ENCODE results near the gene TRIM34. TPM values are rescaled to one million over a fixed set of nuclear protein-coding genes. Genes with fewer than 3 reads are reported as not detected.
"Not testable (repeated sequence)": the region's sequence is repeated elsewhere in the genome, so short reads cannot be mapped to it uniquely, and the experiment has no call there.

Gene TRIM34
- total RNA-seq, 1 experiment from 2014 or later, result 0.66 TPM

- no peak for TF ChIP-seq FOXP4 (CRISPR knock-in tag; IDR thresholded peaks at IDR 0.05)
- no peak for TF ChIP-seq SMAD4 (CRISPR knock-in tag; IDR thresholded peaks at IDR 0.05)
- TF ChIP-seq ZNF396 (CRISPR knock-in tag; IDR thresholded peaks at IDR 0.05; ENCODE audit: borderline replicate concordance), result no peak
- no peak for TF ChIP-seq ESRRA (CRISPR knock-in tag; IDR thresholded peaks at IDR 0.05; ENCODE audit: borderline replicate concordance)
- no peak for TF ChIP-seq ZNF219 (CRISPR knock-in tag; IDR thresholded peaks at IDR 0.05; ENCODE audit: borderline replicate concordance)
- TF ChIP-seq GABPB1 (CRISPR knock-in tag; IDR thresholded peaks at IDR 0.05), result no peak
- TF ChIP-seq ETV6 (CRISPR knock-in tag; IDR thresholded peaks at IDR 0.05), result no peak
- TF ChIP-seq, protein P1, sequence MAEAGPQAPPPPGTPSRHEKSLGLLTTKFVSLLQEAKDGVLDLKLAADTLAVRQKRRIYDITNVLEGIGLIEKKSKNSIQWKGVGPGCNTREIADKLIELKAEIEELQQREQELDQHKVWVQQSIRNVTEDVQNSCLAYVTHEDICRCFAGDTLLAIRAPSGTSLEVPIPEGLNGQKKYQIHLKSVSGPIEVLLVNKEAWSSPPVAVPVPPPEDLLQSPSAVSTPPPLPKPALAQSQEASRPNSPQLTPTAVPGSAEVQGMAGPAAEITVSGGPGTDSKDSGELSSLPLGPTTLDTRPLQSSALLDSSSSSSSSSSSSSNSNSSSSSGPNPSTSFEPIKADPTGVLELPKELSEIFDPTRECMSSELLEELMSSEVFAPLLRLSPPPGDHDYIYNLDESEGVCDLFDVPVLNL (CRISPR knock-in tag; IDR thresholded peaks at IDR 0.05; ENCODE audit: borderline replicate concordance, low read depth), result no peak
- no peak for TF ChIP-seq OVOL2 (CRISPR knock-in tag; IDR thresholded peaks at IDR 0.05; ENCODE audit: borderline replicate concordance)
Measured at GRCh38 chr11:5581014-5581413, 43.8 kb upstream of the TRIM34 start (continued).

GRCh38 chr11:5584458-5584857 lies 40.3 kb upstream of the TRIM34 start:
- H3K9me3 Mint-ChIP-seq; H3K4me1 Mint-ChIP-seq; H3K27me3 Mint-ChIP-seq (ENCODE audit: low read depth); POLR2A ChIA-PET; H3K4me3 Mint-ChIP-seq; DNase-seq (ENCODE audit: low spot score); H3K27ac Mint-ChIP-seq; ATAC-seq; CTCF ChIA-PET; H3K36me3 Mint-ChIP-seq: not testable (repeated sequence)

DNA sequence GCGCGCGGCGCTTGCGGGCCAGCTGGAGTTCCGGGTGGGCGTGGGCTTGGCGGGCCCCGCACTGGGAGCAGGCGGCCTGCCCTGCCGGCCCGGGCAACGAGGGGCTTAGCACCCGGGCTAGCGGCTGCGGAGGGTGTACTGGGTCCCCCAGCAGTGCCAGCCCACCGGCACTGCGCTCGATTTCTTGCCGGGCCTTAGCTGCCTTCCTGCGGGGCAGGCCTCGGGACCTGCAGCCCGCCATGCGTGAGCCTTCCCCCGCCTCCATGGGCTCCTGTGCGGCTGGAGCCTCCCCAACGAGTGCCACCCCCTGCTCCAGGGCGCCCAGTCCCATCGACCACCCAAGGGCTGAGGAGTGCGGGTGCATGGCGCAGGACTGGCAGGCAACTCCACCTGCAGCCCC lies 34.9 kb upstream of the TRIM34 start:
- H3K27me3 Mint-ChIP-seq (ENCODE audit: low read depth); POLR2A ChIA-PET; H3K4me1 Mint-ChIP-seq; H3K27ac Mint-ChIP-seq; CTCF ChIA-PET; ATAC-seq; DNase-seq (ENCODE audit: low spot score); H3K4me3 Mint-ChIP-seq: not testable (repeated sequence)
- Mint-ChIP-seq H3K9me3 (peaks cover 20% of the 10 kb centered on the region), H3K36me3 (peaks cover 13% of the 10 kb centered on the region)

DNA sequence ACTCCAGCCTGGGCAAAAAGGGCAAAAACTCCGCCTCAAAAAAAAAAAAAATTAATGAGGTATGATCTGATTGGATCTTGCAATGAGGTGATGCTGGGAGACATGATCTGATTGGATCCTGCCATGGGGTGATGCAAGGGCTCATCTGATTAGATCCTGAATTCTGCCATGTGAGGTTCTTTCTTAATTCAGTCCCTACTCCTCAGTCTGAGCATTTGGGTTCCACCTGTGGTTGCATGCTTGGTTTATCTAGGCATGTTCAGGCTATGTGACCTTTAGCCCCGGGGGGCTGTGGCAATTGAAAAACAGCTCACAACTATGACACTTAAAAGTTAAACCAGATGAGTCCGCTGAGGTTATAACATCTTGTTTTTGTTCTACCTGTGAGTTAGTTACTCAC lies 33.2 kb upstream of the TRIM34 start:
- H3K27me3 Mint-ChIP-seq (ENCODE audit: low read depth), result no peaks in the 10 kb centered on the region
- H3K27ac Mint-ChIP-seq, result no peak overlapping the region
- DNase-seq (ENCODE audit: low spot score) (no peak), ATAC-seq (no peak)
- ChIA-PET CTCF (interaction anchor here (1.2 kb wide), 1 partner anchor 9 kb away, joined by 3 read pairs; no protein-coding TSS in a partner anchor), POLR2A (no interaction called here)
- H3K4me3 Mint-ChIP-seq, result no peak overlapping the region
- H3K36me3 Mint-ChIP-seq, result peaks cover 13% of the 10 kb centered on the region
- peaks cover 19% of the 10 kb centered on the region for H3K9me3 Mint-ChIP-seq
- peaks cover 16% of the 10 kb centered on the region for H3K4me1 Mint-ChIP-seq
- TF ChIP-seq ZNF263 (CRISPR knock-in tag; IDR thresholded peaks at IDR 0.05; ENCODE audit: low read depth), result no peak
- TF ChIP-seq ESRRA (CRISPR knock-in tag; IDR thresholded peaks at IDR 0.05; ENCODE audit: borderline replicate concordance), result no peak
- TF ChIP-seq TP53 (CRISPR knock-in tag; IDR thresholded peaks at IDR 0.05), result no peak
- no peak for TF ChIP-seq IRF2 (CRISPR knock-in tag; IDR thresholded peaks at IDR 0.05; ENCODE audit: borderline replicate concordance, low read depth)
- TF ChIP-seq IRF1 (CRISPR knock-in tag; IDR thresholded peaks at IDR 0.05), result no peak
- TF ChIP-seq ARID4B (CRISPR knock-in tag; IDR thresholded peaks at IDR 0.05; ENCODE audit: borderline replicate concordance), result no peak
- TF ChIP-seq, protein P2, sequence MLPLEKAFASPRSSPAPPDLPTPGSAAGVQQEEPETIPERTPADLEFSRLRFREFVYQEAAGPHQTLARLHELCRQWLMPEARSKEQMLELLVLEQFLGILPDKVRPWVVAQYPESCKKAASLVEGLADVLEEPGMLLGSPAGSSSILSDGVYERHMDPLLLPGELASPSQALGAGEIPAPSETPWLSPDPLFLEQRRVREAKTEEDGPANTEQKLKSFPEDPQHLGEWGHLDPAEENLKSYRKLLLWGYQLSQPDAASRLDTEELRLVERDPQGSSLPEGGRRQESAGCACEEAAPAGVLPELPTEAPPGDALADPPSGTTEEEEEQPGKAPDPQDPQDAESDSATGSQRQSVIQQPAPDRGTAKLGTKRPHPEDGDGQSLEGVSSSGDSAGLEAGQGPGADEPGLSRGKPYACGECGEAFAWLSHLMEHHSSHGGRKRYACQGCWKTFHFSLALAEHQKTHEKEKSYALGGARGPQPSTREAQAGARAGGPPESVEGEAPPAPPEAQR (CRISPR knock-in tag; IDR thresholded peaks at IDR 0.05), result no peak
